ENCODE results near the gene SETX.

SETX gene

DNA sequence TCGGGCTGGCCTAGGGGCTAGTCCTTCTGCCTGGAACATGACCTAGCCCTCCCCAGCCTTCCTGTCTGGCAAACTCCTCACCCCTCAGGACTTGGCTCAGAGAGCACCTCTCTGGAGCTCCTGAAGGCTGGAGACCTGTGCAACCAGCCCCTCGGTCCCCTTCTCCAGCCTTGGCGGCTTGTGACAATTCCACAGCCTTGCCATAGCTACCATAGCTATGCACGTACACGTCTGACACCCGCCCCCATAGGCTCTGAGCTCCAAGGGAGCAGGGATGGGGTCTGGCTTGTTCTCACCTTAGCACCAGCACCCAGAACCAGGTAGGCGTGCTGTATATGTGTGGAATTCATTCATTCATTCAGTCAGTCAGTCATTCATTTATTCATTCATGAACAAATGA is 143.2 kb downstream of the SETX start:
- TF ChIP-seq, protein P1, sequence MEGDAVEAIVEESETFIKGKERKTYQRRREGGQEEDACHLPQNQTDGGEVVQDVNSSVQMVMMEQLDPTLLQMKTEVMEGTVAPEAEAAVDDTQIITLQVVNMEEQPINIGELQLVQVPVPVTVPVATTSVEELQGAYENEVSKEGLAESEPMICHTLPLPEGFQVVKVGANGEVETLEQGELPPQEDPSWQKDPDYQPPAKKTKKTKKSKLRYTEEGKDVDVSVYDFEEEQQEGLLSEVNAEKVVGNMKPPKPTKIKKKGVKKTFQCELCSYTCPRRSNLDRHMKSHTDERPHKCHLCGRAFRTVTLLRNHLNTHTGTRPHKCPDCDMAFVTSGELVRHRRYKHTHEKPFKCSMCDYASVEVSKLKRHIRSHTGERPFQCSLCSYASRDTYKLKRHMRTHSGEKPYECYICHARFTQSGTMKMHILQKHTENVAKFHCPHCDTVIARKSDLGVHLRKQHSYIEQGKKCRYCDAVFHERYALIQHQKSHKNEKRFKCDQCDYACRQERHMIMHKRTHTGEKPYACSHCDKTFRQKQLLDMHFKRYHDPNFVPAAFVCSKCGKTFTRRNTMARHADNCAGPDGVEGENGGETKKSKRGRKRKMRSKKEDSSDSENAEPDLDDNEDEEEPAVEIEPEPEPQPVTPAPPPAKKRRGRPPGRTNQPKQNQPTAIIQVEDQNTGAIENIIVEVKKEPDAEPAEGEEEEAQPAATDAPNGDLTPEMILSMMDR (conservative IDR thresholded peaks at IDR 0.05; ENCODE audit: low read depth), result no peak
- ChIA-PET POLR2A (ENCODE audit: low non-redundant PET) (no interaction called here), CTCF (no interaction called here)
- H3K27ac ChIP-seq, result no peak overlapping the region
- DNase-seq (ENCODE audit: low spot score), result no peak
